ENCODE data around the gene ASB6. TPM values are rescaled to one million over a fixed set of nuclear protein-coding genes. Genes with fewer than 3 reads are reported as not detected.

Gene ASB6
- total RNA-seq, 1 experiment from 2014 or later = 14.2 TPM

DNA sequence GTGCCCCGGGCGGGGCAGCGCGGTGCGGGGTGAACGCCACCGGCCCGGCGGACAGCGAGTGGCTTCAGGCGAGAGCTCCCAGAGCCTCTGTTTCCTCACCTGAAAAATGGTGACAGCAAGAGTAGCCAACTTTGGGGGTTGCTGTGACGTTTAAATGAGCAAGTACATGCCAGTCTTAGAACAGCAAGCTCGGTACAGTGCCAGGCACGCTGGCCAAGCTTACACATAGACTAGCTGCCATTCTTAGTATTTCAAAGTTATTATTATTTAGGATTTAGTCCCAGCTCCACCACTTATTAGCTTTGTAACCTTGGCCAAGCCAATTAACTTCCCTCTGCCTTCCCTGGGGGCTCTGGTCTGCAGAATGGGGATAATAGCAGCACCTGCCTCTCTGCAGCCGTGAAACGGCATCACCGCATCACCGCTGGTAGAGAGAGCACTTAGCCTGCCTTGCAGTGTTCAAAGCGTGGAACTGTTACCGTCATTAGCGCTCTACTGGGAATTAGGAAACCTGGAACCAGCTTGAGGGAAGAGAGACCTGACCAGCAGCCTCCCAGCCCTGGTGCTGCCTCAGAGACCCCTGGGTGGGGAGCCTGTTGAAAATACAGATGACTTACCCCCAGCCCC lies 21.2 kb downstream of the ASB6 start, which contains the start of gene C9orf50:
Gene C9orf50 (minus strand): TSS at position 433 of the 627 bp plus-strand sequence. CDS start 527 bp downstream, outside the sequence.
- in situ Hi-C loops (cut with HindIII; ENCODE audit: low pct_unique_long_range_greater_than_20kb, low sequenced_read_pairs) = no loop called here
- no peak for DNase-seq (ENCODE audit: low read depth, low spot score)

DNA sequence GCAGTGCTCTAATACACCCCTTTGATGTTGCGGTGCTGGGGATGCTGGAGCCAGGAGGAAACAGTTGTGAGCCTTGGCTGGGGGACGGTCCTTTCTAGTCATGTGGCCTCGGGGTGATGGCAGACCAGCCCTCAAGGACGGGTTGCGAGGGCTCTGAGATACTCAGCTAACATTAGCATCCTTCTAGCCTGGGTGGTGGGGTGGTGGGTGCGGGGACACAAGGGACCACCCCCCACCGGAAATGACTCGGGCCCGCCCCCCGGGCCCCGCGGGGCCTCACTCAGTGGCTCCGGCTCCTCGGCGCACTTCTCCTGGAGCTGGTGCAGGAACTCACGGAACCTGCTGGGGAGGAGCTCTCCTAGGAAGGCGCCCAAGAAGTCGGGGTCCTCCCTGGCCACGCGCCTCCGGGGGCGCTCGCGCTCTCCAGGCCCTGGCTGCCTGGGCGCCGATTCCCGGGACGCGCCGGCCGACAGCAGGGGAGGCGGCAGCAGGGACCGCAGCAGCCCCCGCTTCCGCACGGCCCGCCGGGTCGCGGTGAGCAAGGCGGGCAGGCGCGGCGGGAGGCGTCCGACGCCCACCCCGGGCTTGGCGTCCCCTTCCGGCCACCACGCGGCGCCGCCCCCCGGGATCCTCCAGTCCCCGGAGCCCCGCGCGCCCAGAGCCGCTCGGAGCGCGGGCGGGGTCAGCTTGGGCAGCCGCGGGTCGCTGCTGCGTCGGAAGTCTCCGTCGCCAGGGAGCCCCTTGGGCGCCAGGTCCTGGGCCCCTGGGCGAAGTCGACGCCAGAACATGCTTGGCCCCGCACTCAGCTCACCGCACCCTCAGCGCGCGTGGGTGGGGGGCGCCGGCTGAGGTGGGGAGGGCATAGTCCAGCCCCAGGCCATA lies 21.9 kb downstream of the ASB6 start:
- DNase-seq (ENCODE audit: low read depth, low spot score) = no peak
- in situ Hi-C loops (cut with HindIII; ENCODE audit: low pct_unique_long_range_greater_than_20kb, low sequenced_read_pairs) = no loop called here

DNA sequence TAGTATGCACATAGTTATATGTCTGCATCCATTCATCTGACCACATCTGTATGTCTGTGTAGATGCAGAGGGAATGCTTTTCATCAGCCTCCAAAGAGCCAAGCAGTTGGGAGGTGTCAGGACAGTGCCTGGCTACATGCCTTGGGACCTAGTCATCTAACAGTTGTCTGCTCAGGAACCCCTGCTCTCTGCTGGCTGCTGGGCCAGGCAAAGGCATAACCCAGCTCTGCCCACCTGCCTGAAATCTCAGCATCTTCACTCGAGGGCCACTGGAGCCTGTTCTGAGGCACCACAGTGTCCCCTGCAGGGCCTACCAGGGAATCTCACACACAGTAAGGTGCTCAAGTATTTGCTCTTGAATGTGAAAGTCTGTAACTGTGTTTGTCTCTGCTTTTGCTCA lies 24.8 kb downstream of the ASB6 start:
- peak; percentile 69 for DNase-seq (ENCODE audit: low read depth, low spot score)
- in situ Hi-C loops (cut with HindIII; ENCODE audit: low pct_unique_long_range_greater_than_20kb, low sequenced_read_pairs) = no loop called here

DNA sequence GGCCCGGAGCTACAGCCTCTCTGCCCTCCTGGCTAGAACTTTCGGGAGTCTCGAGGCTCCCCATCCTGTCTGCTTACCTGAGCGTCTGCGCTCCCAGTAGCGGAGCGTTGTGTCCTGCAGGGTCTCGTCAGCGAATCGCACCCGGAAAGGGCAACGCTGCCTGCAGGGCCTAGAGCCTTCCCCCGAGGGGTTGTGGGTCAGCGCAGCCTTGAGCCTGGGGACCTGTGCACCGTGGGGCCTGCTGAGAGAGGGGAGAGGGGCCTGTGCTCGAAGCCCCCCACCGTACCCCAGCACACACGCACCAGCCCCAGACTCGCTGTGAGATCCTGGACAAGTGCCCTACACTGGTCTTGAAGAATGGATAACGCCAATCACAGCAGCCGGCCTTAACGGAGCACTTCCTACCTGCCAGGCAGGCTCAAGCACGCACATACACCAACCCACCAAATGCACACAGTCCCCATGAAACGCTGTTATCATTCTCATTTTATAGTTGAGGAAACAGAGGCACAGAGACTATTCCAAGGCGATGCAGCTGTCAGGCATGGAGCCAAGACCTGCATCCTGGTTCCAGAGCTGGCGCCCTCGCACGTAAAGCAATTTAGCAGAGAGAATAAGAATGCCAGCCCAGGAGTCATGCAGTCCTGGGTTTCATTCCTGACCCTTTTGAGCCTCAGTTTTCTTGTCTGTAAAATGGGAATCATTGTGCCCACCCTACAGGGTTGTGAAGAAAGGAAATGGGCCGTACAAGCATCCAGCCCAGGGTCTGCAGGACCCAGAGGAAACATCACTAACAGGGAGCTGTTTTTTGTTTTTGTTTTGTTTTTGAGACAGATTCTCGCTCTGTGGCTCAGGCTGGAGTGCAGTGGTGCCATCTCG lies 26.3 kb downstream of the ASB6 start:
- DNase-seq (ENCODE audit: low read depth, low spot score) = no peak
- in situ Hi-C loops (cut with HindIII; ENCODE audit: low pct_unique_long_range_greater_than_20kb, low sequenced_read_pairs) = no loop called here

DNA sequence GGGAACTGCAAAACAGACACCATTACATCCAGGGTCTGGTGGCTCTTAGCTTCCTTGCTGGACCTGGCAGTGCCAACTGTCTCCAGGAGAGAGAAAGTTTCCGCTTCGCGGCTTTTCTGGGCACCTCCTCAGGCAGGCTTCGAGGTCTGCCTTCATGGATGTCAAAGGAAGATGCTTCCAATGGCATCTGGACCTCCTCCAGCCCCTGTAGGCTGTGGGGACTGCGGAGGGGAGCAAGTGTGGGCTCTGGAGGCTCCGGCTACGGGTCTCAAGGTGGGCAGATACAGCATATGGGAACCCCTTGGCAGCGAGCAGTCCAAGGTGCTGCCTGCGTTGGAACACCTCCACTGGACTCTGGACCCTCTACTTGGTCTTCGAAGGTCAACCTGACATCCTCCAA lies 27.0 kb downstream of the ASB6 start:
- no peak for DNase-seq (ENCODE audit: low read depth, low spot score)
- in situ Hi-C loops (cut with HindIII; ENCODE audit: low pct_unique_long_range_greater_than_20kb, low sequenced_read_pairs) = no loop called here

DNA sequence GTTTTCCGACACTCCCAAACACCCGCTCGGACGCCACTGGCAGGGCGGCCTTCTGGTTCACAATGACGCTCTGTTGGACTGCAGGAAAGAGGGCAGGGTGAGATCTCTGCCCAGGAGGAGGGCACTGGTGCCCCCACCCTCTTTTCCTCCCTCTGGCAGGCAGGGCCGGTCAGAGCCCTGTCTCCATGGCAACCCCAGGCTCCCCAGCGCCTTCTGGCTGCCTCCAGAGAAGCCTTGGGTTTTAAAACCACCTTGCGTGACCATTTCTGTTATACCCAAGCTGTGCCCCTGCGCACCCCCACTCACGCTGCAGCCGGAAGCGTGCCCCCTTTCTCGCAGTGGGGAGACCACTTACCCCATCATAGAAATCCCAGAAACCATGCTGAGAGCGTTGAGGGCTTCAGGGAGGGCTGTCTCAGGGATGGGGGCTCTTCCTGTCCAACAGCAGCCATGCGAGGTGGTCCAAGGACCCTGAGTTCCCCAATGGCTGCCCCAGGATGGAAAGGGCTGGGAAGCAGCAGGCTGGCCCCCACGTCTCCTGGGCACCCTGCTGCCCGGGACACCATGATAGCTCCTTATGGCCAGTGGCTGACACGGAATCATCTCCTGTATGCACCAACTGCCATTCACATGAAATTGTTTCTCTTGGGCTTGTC lies 28.3 kb downstream of the ASB6 start:
- no peak for DNase-seq (ENCODE audit: low read depth, low spot score)
- in situ Hi-C loops (cut with HindIII; ENCODE audit: low pct_unique_long_range_greater_than_20kb, low sequenced_read_pairs) = no loop called here

DNA sequence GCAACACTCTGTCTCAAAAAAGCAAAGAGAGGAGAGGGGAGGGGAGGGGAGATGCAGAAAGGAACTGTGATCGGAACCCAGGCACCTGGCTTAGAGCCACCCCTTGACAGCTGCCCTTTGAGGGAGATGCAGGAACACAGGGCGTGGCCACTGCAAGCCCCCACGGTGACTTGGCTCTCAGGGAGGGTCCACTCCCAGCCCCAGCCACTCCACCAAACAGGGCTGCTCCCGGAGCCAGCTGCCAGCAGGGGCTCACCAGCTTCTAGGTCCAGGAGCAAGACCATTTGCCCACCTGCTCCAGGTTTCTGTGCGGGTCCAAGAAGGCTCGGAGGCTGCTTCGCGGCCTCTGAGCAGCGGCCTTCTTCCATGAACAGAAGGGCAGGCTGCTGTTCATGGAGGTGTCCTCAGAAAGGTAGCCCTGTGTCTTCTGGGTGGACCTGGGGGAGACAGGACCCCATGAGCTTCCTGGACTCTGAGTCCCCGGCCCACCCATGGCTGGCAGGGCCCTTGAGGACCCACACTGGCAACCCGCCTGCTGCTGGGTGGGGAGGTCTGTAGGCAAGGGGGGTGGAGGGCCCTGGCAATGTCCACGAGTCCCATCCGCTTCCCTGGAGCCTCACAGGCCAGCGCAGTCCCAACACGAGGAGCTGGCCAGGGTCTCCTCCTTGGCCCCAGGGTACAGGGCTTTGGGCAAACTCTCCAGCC lies 29.0 kb downstream of the ASB6 start:
- no peak for DNase-seq (ENCODE audit: low read depth, low spot score)
- in situ Hi-C loops (cut with HindIII; ENCODE audit: low pct_unique_long_range_greater_than_20kb, low sequenced_read_pairs) = no loop called here

DNA sequence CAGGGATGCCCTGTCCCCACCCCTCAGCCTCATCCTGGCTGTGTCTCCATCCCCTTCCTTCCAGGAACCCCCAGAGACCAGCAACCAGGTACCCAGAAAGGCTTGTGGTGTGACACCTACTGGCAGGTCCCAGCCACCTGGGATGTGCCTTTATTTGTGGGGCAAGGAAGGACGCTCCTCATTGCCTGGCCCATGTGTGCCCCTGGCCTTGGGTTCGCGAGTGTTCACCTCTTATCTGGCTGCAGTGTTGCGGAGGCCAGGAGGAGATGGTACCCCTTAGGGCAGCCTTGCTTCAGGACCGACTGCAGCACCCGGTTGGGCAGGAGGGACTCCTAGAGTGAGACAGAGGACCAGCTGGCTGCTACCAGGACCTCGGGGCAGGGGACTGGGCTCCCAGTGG lies 29.8 kb downstream of the ASB6 start:
- no peak for DNase-seq (ENCODE audit: low read depth, low spot score)
- in situ Hi-C loops (cut with HindIII; ENCODE audit: low pct_unique_long_range_greater_than_20kb, low sequenced_read_pairs) = no loop called here

DNA sequence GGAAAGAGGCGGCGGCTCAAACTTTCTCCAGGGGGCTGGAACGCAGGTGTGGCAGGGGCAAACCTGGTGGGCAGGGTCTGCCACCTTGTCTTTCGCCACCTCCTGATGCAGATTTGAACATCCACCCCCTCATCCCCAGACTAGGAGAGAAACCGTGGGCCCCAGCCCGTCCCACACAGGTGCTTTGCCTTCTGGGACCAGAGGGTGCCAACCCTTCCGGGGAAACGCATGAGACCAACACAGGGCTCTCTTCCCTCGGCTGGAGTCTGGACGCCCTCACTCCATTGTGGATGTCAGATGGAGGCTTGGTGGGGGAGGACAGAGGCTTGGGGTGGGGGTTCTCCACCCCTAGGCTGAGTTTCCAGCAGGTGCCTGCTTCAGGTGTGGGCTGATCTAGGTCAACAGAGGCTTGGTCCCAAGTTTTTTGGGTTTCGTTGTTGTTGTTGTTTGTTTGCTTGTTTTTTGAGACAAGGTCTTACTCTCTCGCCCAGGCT lies 30.6 kb downstream of the ASB6 start:
- DNase-seq (ENCODE audit: low read depth, low spot score) = no peak
- in situ Hi-C loops (cut with HindIII; ENCODE audit: low pct_unique_long_range_greater_than_20kb, low sequenced_read_pairs) = no loop called here

DNA sequence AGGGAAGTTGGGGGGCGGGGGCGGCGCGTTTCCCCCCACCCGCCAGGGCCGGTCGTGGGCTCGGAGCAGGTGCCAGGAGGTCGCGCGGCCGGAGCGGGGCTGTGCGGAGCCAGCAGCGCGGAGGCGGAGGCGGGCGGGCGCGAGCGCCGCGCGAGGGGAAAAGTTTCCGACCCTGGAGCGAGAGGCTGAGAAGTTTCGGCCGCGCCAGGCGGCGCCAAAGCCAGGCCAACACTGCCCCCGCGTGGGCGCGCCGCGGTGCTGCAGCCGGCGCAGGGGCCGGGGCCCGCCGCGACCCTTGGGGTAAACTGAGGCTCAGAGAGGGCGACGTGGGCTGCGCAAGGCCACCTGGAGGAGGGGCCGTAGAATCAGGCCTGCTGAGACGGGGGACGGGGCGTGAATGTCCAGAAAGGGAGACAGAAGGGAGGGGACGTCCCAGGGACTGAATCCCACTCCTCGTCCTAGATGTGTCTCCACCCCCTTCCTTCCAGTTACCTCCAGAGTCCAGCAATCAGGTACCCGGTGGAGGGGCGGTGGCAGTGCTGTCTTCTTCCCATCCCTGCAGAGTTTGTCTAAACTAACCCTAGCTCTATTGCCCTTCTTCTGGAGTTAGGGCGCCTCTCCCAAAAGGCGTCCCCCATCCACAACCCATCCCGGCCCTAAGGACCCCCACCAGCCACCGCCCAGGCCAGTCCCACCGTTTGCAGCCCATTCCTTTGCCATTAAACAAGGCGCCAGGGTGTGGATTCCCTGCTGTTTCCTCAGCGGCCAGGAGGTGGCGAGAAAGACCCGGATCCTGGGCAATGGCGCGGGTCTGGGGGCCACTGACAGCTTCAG lies 31.3 kb downstream of the ASB6 start:
- in situ Hi-C loops (cut with HindIII; ENCODE audit: low pct_unique_long_range_greater_than_20kb, low sequenced_read_pairs) = no loop called here
- DNase-seq (ENCODE audit: low read depth, low spot score) = peak; percentile 77

DNA sequence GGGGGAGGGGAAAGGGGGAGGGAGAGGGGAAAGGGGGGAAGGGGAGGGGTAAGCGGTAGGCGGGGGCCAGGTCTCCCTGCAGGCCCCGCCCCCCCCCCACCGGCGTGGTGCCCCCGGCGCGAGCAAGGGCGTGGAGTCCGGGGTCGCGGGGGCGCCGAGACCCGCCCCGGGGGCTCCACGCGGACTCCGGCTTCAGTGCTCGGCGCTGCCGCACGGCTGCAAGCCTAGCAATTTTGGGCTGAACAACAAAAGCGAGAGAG lies 31.8 kb downstream of the ASB6 start:
- DNase-seq (ENCODE audit: low read depth, low spot score) = no peak
- in situ Hi-C loops (cut with HindIII; ENCODE audit: low pct_unique_long_range_greater_than_20kb, low sequenced_read_pairs) = no loop called here

DNA sequence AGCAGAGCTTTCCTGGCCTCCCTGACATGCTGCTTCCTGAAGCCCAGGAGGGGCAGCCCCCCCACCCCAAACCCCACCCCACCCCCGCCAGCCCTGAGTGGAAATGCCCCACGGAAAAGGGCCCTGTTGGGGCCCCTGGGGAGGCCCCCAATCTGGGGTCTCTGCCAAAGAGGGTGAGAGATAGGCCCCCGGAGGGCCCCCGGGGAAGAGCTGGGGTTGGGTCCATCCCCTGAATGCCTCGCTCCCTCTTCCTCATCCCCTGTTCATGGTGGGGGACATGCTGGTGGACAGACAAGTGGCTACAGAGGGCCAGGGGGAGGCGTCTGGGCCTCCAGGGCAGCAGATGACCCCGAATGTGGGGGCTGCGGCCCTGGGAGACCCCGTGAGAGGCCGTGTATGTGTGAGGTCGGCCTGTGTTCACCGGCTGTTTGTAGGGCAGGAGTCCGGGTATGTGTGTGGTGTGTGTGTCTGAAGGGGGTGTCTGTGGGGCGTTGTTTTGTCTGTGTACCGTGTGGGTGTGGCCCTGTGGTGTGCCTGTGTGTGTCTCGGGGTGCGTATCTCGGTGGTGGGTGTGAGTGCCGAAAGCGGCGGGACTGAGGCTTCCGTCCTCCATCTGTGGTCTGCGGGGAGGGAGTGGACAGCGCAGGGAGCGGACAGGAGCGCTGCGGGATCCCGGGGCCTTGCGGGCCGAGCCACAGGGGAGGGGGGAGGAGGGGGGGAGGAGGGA lies 32.3 kb downstream of the ASB6 start:
- in situ Hi-C loops (cut with HindIII; ENCODE audit: low pct_unique_long_range_greater_than_20kb, low sequenced_read_pairs) = no loop called here
- no peak for DNase-seq (ENCODE audit: low read depth, low spot score)

DNA sequence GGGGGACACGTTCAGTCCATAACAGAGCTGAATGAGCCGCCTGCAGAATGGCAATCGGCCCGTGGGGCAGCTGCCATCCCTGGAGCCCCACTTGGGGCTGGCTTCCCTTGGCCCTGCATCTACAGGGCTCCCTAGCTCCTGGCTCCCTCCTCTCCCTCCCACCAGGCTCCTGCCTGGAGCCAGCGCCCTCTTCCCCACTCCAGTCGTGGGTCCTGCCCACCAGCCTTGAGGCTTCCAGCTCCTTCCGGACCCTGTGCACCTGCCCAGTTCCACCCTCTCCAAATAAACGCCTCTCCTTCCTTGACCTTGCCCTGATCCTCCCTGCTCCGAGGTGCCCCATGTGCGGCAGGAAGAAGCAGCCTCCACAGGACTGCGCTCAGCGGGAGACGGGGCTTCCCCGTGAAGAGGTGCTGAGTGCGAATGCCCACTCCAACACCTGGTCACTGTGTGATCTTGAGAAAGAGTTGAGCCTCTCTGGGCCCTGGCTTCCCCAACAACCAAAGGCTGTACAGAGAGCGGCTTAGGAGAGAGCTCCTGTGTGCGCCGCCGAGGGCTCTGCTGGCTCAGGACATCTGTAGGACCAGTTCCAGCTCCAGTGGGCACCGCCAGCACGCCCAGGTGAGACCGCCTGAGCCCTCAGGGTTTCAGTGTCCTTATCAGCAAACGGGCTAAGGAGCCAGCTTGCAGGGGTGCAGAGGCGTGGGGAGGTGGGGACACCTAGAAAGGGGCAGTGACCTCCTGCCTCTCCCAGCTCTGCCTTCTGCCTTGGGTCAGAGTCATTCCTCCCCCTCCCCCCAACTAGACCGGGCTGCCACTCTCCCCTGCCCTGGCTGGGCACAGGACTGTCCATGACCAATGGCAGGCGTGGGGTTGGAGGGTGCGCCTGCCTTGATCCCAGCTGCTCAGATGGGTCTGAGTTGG lies 33.1 kb downstream of the ASB6 start:
- in situ Hi-C loops (cut with HindIII; ENCODE audit: low pct_unique_long_range_greater_than_20kb, low sequenced_read_pairs) = no loop called here
- no peak for DNase-seq (ENCODE audit: low read depth, low spot score)

DNA sequence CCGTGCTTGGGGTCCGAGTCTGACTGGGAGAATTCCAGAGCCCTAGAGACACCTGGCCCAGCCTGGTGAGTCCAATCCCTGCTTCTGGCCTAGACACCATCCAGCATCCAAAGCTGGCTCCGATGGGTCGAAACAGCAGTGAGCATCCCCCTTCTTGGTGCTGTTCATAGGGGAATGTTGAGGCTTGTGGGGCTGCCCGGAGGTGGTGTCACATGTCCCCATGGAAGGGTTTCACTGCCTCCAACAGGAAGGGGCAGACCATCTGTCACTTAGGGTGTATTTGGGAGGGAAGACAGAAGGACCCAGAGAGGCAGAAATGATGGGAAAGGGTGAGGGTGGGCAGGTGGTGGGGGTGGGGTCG lies 34.9 kb downstream of the ASB6 start:
- no peak for DNase-seq (ENCODE audit: low read depth, low spot score)
- in situ Hi-C loops (cut with HindIII; ENCODE audit: low pct_unique_long_range_greater_than_20kb, low sequenced_read_pairs) = no loop called here
